A549 (cell line): ENCODE data around the gene MESD.

Source experiments
- CBX8 ChIP-seq: fragments of 200-600 bp; sonication (generic); IDR thresholded peaks from 2 replicates; pipeline ENCODE4 v1.6.1; 2016
- CHD4 ChIP-seq: fragments of 200-600 bp; sonication (generic); IDR thresholded peaks from 2 replicates; pipeline ENCODE4 v1.6.1; 2016; ENCODE audit warnings: antibody characterized with exemption, mild to moderate bottlenecking, borderline replicate concordance
- EP300 ChIP-seq, 2 experiments: fragments of >200 bp; sonication (Bioruptor Twin); formaldehyde crosslinking; IDR thresholded peaks; 2 replicates in 1 of 2; 3 replicates in 1 of 2; pipeline ENCODE4 v1.6.1; 2016 to 2017
- MYC ChIP-seq: IDR thresholded peaks from 2 replicates; pipeline ENCODE4 v1.6.1; 2012; ENCODE audit warnings: mild to moderate bottlenecking, inconsistent platforms, low read length, improper control_type of control experiment, borderline replicate concordance
- POLR2A ChIP-seq: IDR thresholded peaks from 2 replicates; pipeline ENCODE4 v1.6.1; 2012; ENCODE audit warnings: mild to moderate bottlenecking, low read length
- SMC3 ChIP-seq: fragments of >200 bp; sonication (Bioruptor Twin); formaldehyde crosslinking; IDR thresholded peaks from 3 replicates; pipeline ENCODE4 v1.6.1; 2018; ENCODE audit warnings: inconsistent platforms
- SREBF2 ChIP-seq: fragments of 450-650 bp; IDR thresholded peaks from 2 replicates; pipeline ENCODE4 v1.6.1; 2014; ENCODE audit warnings: mild to moderate bottlenecking, moderate library complexity
- ZNF302 ChIP-seq: fragments of 250-450 bp; sonication (Bioruptor Pico); IDR thresholded peaks from 2 replicates; pipeline ENCODE4 v1.9.0; 2021; ENCODE audit warnings: inconsistent platforms, mild to moderate bottlenecking, moderate library complexity
- ZSCAN20 ChIP-seq: fragments of 250-450 bp; sonication (Bioruptor Pico); IDR thresholded peaks from 2 replicates; pipeline ENCODE4 v1.8.0; 2022; ENCODE audit warnings: mild to moderate bottlenecking, moderate library complexity
- TF ChIP-seq, protein P1 (sequence below): fragments of >200 bp; sonication (Bioruptor Twin); formaldehyde crosslinking; IDR thresholded peaks from 3 replicates; pipeline ENCODE4 v1.5.1; 2016
- TF ChIP-seq, protein P2 (sequence below): IDR thresholded peaks from 2 replicates; pipeline ENCODE4 v1.6.1; 2012
- TF ChIP-seq, protein P3 (sequence below): IDR thresholded peaks from 2 replicates; pipeline ENCODE4 v1.6.1; 2012

DNA sequence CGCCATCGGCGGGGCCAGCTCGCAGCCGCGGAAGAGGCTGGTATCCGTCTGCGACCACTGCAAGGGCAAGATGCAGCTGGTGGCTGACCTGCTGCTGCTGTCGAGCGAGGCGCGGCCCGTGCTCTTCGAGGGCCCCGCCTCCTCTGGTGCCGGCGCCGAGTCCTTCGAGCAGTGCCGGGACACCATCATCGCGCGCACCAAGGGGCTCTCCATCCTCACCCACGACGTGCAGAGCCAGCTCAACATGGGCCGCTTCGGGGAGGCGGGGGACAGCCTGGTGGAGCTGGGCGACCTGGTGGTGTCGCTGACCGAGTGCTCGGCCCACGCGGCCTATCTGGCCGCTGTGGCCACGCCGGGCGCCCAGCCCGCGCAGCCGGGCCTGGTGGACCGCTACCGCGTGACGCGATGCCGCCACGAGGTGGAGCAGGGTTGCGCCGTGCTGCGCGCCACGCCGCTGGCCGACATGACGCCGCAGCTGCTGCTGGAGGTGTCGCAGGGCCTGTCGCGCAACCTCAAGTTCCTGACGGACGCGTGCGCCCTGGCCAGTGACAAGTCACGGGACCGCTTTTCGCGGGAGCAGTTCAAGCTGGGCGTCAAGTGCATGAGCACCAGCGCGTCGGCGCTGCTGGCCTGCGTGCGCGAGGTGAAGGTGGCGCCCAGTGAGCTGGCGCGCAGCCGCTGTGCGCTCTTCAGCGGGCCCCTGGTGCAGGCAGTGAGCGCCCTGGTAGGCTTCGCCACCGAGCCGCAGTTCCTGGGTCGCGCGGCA is 12.9 kb upstream of the MESD start:
- TF ChIP-seq, protein P1, sequence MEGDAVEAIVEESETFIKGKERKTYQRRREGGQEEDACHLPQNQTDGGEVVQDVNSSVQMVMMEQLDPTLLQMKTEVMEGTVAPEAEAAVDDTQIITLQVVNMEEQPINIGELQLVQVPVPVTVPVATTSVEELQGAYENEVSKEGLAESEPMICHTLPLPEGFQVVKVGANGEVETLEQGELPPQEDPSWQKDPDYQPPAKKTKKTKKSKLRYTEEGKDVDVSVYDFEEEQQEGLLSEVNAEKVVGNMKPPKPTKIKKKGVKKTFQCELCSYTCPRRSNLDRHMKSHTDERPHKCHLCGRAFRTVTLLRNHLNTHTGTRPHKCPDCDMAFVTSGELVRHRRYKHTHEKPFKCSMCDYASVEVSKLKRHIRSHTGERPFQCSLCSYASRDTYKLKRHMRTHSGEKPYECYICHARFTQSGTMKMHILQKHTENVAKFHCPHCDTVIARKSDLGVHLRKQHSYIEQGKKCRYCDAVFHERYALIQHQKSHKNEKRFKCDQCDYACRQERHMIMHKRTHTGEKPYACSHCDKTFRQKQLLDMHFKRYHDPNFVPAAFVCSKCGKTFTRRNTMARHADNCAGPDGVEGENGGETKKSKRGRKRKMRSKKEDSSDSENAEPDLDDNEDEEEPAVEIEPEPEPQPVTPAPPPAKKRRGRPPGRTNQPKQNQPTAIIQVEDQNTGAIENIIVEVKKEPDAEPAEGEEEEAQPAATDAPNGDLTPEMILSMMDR: no peak
- no peak for TF ChIP-seq POLR2A
- TF ChIP-seq ZSCAN20 (CRISPR knock-in tag): no peak
- TF ChIP-seq, protein P2, sequence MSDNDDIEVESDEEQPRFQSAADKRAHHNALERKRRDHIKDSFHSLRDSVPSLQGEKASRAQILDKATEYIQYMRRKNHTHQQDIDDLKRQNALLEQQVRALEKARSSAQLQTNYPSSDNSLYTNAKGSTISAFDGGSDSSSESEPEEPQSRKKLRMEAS: no peak
- no peak for TF ChIP-seq CBX8
- TF ChIP-seq, protein P3, sequence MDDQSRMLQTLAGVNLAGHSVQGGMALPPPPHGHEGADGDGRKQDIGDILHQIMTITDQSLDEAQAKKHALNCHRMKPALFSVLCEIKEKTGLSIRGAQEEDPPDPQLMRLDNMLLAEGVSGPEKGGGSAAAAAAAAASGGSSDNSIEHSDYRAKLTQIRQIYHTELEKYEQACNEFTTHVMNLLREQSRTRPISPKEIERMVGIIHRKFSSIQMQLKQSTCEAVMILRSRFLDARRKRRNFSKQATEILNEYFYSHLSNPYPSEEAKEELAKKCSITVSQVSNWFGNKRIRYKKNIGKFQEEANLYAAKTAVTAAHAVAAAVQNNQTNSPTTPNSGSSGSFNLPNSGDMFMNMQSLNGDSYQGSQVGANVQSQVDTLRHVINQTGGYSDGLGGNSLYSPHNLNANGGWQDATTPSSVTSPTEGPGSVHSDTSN: no peak
- TF ChIP-seq EP300 (IDR thresholded peaks at IDR 0.05): no peak
- no peak for TF ChIP-seq SREBF2
- TF ChIP-seq MYC: no peak
- TF ChIP-seq SMC3: no peak
- no peak for TF ChIP-seq ZNF302 (CRISPR knock-in tag)
- TF ChIP-seq CHD4: no peak
